SK-N-SH treated with all-trans-retinoic acid at 6 μM for 48 hours (cell line): ENCODE data around the gene CDKN1A.

Experiments used
- BACH2 ChIP-seq: fragments of 250-450 bp; sonication (Bioruptor Pico); IDR thresholded peaks from 2 replicates; pipeline ENCODE4 v1.9.0; 2021; ENCODE audit warnings: mild to moderate bottlenecking, borderline replicate concordance
- CSDC2 ChIP-seq: fragments of 250-450 bp; sonication (Bioruptor Pico); IDR thresholded peaks from 2 replicates; pipeline ENCODE4 v1.5.0; 2020; ENCODE audit warnings: mild to moderate bottlenecking, moderate library complexity
- PATZ1 ChIP-seq: fragments of 250-450 bp; sonication (Bioruptor Pico); IDR thresholded peaks from 2 replicates; pipeline ENCODE4 v1.8.0; 2020; ENCODE audit warnings: mild to moderate bottlenecking, moderate library complexity, borderline replicate concordance

DNA sequence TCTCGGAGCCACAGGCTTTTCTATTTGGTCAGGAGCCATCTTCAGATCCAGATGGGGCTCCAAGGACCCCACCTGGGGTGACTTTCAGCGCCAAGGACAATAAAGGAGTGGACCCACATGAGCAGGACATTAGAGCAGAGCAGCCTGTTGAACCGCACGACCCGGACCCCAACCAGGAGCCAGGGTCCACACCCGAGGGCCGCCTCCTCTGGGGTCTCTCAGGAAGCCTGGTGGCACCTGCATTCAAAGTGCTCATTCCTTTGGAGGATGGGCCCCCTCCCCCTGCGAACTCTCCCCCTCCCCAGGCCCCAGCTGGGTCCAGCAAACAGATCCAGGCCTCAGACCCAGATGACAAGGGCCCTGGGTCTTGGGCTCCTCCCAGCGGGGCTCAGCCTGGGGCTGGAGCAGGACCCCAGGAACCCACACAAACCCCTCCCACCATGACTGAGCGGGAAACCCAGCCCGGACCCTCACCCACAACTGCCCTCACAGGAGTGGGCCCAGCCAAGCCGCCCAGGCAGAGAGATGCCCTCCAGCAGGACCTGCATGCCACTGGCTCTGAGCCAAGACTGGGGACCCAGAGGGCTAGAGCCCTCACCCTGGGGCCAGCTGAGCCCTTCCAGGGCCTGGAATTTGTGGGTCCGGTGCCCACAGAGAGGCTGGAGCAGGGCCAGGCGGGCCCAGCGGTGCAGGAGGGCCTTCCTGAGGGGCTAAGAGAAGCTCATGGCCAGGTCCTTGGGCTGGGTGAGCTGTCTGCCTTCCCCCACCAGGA, 43.0 kb downstream of the CDKN1A start:
- TF ChIP-seq PATZ1 (no peak), CSDC2 (CRISPR knock-in tag) (no peak), BACH2 (CRISPR knock-in tag) (no peak)
